Right lobe of liver (tissue), 6 donors: Measurements from ENCODE around the gene CDIPT. TPM values are rescaled to one million over a fixed set of nuclear protein-coding genes. Genes with fewer than 3 reads are reported as not detected.

ENCODE experiments used
- ATAC-seq, 4 donors: fragments of 200-7000 bp; cut with Tn5 transposase; one replicate each; pipeline ENCODE4 v1.9.1; 2020; ENCODE audit warnings: mild to moderate bottlenecking in 4 of 4, moderate library complexity in 4 of 4
- DNase-seq, 3 donors: peaks; one replicate each; pipeline ENCODE4 v3.0.0-alpha.2; 2020
- H3K27ac ChIP-seq, 3 donors: fragments of 200-600 bp; one replicate each; pipeline ENCODE4 v1.8.0; 2022
- H3K27me3 ChIP-seq, 2 donors: fragments of 200-600 bp; one replicate each; pipeline ENCODE4 v1.8.0; 2022
- H3K36me3 ChIP-seq, 4 donors: fragments of 200-600 bp; sonication (generic) in 1 of 4; one replicate each; pipeline versions ENCODE4 v1.5.1 to v1.8.0; 2017 to 2022; ENCODE audit warnings: control low read depth in 1 of 4
- H3K4me1 ChIP-seq, 4 donors: fragments of 200-600 bp; sonication (generic) in 1 of 4; one replicate each; pipeline versions ENCODE4 v1.5.1 to v1.8.0; 2017 to 2022; ENCODE audit warnings: control low read depth in 1 of 4
- H3K4me3 ChIP-seq, 3 donors: fragments of 200-600 bp; one replicate each; pipeline ENCODE4 v1.8.0; 2022
- H3K9me3 ChIP-seq, 4 donors: fragments of 200-600 bp; sonication (generic) in 1 of 4; one replicate each; pipeline versions ENCODE4 v1.5.1 to v1.8.0; 2017 to 2022; ENCODE audit warnings: control low read depth in 1 of 4
- CTCF ChIP-seq, 4 donors: fragments of 200-600 bp in 3 of 4; fragments of 450-650 bp in 1 of 4; IDR thresholded peaks; one replicate each; pipeline versions ENCODE4 v1.5.1 to v1.8.0; 2016 to 2022; ENCODE audit warnings: antibody characterized with exemption in 4 of 4, mild to moderate bottlenecking in 2 of 4
- POLR2A ChIP-seq: fragments of 450-650 bp; IDR thresholded peaks from one replicate; pipeline ENCODE4 v1.6.1; 2017; ENCODE audit warnings: antibody characterized with exemption, mild to moderate bottlenecking
- WGBS: methylation state at CpG from one replicate; pipeline ENCODE4 v1.1.6; 2018; ENCODE audit warnings: low coverage, low lambda C conversion rate; ENCODE audit not compliant: insufficient coverage; ENCODE audit errors: missing lambda C conversion rate; 5-methylcytosine and 5-hydroxymethylcytosine counted together
- intact Hi-C, 2 donors: fragments of 100-400 bp; cut with DNase I; formaldehyde crosslinking; loops; one replicate each; pipeline versions ENCODE4 v1.11.2 to v1.14.1; 2022
- total RNA-seq, 6 experiments: library from RNA; depleted of rRNA in 2 of 6; stranded (reverse); fragments of >200 nt in 2 of 6; fragmentation: NEBNext Ultra II Directional in 3 of 6; extraction: Animal tissue kit (Norgen Biotek cat#: 25700) in 3 of 6; gene quantifications; one replicate each; pipeline versions ENCODE4 v1.1.0 to v1.2.4, GENCODE V29; 2016 to 2023
- donor health status: DM: no; HTN: yes; CAD: no.
- donor health status: DM: no; HTN: no; CAD: no.
- donor health status: DM: no; HTN: no; CAD: no.
- donor health status: DM: no; HTN: yes; CAD: no.
- donor health status: DM: no; HTN: yes; CAD: no.

The CDIPT gene
- total RNA-seq, 6 experiments from 2014 or later: 35.1 to 96.6 (median 58.2) TPM

DNA sequence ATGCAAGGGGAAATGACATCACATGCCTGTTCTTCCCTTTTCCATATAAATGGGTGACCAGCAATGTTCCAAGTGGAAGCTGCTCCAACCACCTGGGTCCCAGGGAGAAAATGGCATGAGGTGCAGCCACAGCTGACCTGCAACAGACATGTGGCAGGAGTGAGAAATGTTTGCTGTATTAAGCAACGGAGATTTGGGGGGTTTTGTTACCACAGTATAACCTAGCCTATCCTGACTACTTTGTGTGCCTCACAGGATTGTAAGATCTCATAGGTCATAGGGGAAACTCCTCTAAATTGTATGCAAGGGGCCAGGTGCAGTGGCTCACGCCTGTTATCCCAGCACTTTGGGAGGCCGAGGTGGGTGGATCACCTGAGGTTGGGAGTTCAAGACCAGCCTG is 12.0 kb downstream of the CDIPT start:
- Histone ChIP-seq H3K27me3 (no peaks in the 10 kb centered on the region), H3K4me1 (no peaks in the 10 kb centered on the region), H3K4me3 (no peak overlapping the region), H3K36me3 (peaks cover 0 to 18% (median under 1%) of the 10 kb centered on the region in 4 donors), H3K9me3 (no peaks in the 10 kb centered on the region), H3K27ac (no peak overlapping the region)
- WGBS: 86% methylated on average over 1 of the region's 3 CpGs
- ATAC-seq (no peak), DNase-seq (no peak)
- intact Hi-C loops: no loop called here
- TF ChIP-seq POLR2A (no peak), CTCF (IDR thresholded peaks at IDR 0.05) (no peak)

DNA sequence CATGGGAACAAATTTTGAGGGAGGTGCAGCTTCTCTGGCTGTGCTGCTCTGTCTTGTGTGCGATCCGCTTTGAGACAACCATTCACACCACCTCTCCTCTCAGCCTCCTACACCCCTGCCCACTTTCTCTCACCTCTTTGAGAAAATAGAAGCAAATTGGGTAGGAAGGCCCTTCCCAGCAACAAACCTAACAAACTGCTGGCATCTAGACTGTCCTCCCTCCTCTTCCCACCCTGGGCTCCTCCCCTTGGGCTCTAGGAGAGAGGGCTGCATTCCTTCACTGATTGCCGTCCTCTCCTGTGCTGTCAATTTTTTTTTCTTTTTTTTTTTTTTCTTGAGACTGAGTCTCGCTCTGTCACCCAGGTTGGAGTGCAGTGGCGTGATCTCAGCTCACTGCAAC is 13.5 kb downstream of the CDIPT start:
- TF ChIP-seq POLR2A (no peak), CTCF (IDR thresholded peaks at IDR 0.05) (no peak)
- no peak for DNase-seq
- Histone ChIP-seq H3K36me3 (peaks cover 0 to 22% (median 7%) of the 10 kb centered on the region in 4 donors), H3K27me3 (no peaks in the 10 kb centered on the region), H3K4me1 (no peaks in the 10 kb centered on the region), H3K4me3 (no peak overlapping the region), H3K27ac (no peak overlapping the region), H3K9me3 (no peaks in the 10 kb centered on the region)
- ATAC-seq: no peak
- 88% methylated on average over 5 of the region's 5 CpGs for WGBS
- intact Hi-C loops: loop anchor here in 1 of 2 donors (5.0 kb wide), 1 partner anchor 37 kb away; the partner anchor contains the start of gene PRRT2

GRCh38 chr16:29848420-29849297 is 14.4 kb downstream of the CDIPT start:
- Histone ChIP-seq H3K4me1 (no peaks in the 10 kb centered on the region), H3K4me3 (no peak overlapping the region), H3K27ac (no peak overlapping the region), H3K36me3 (peaks cover 0 to 22% (median 10%) of the 10 kb centered on the region in 4 donors), H3K9me3 (no peaks in the 10 kb centered on the region), H3K27me3 (no peaks in the 10 kb centered on the region)
- TF ChIP-seq CTCF (IDR thresholded peaks at IDR 0.05) (peak; percentile 84 to 95 (median 87)), POLR2A (no peak)
- DNase-seq (peak; percentile 81 to 84 (median 83)), ATAC-seq (peak; percentile 84 to 95 (median 89))
- WGBS: 51% methylated on average over 6 of the region's 15 CpGs
- intact Hi-C loops: loop anchor here in 1 of 2 donors (5.0 kb wide), 1 partner anchor 36 kb away; the partner anchor contains the start of gene PRRT2

DNA sequence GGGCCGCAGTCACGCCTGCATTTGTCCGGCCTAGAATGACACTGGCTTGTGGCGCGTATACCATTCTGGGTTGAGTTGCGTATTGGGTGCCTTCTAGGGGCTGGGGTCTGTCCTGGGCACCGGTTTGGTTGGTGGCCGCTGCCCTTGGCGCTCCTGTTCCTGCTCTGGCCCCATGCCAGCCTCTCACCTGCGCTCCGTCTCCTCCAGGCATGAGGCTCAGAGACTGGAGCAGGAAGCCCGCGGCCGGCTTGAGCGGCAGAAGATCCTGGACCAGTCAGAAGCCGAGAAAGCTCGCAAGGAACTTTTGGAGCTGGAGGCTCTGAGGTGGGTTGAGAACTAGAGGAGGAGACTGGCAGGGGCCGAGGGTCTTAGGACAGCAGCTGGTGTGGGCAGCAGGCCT is 17.4 kb downstream of the CDIPT start:
- Histone ChIP-seq H3K27ac (no peak overlapping the region), H3K4me1 (no peaks in the 10 kb centered on the region)

More for the DNA sequence above, 17.4 kb downstream of the CDIPT start:
- no peak overlapping the region for H3K4me3 ChIP-seq
- ATAC-seq (no peak), DNase-seq (no peak)
- no peak for TF ChIP-seq POLR2A
- no peak for TF ChIP-seq CTCF (IDR thresholded peaks at IDR 0.05)
- no peaks in the 10 kb centered on the region for H3K27me3 ChIP-seq
- intact Hi-C loops: loop anchor here in 1 of 2 donors (5.0 kb wide), 1 partner anchor 33 kb away; the partner anchor contains the start of gene PRRT2
- WGBS: 88% methylated on average over 9 of the region's 18 CpGs
- no peaks in the 10 kb centered on the region for H3K9me3 ChIP-seq
- peaks cover 0 to 37% (median 13%) of the 10 kb centered on the region in 4 donors for H3K36me3 ChIP-seq
